HG03159 (cell line): Measurements from ENCODE around the gene SRR.
A peak's percentile ranks its signal among the peaks of the same experiment; 100 is the strongest.
"Not testable (repeated sequence)": the region's sequence is repeated elsewhere in the genome, so short reads cannot be mapped to it uniquely, and the experiment has no call there.

Experiments
- ATAC-seq: cut with Tn5 transposase; IDR thresholded peaks from one replicate; pipeline ENCODE4 v1.9.1; 2021; ENCODE audit warnings: mild to moderate bottlenecking, moderate library complexity; ENCODE audit not compliant: unreplicated experiment

SRR gene, protein sequence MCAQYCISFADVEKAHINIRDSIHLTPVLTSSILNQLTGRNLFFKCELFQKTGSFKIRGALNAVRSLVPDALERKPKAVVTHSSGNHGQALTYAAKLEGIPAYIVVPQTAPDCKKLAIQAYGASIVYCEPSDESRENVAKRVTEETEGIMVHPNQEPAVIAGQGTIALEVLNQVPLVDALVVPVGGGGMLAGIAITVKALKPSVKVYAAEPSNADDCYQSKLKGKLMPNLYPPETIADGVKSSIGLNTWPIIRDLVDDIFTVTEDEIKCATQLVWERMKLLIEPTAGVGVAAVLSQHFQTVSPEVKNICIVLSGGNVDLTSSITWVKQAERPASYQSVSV

DNA sequence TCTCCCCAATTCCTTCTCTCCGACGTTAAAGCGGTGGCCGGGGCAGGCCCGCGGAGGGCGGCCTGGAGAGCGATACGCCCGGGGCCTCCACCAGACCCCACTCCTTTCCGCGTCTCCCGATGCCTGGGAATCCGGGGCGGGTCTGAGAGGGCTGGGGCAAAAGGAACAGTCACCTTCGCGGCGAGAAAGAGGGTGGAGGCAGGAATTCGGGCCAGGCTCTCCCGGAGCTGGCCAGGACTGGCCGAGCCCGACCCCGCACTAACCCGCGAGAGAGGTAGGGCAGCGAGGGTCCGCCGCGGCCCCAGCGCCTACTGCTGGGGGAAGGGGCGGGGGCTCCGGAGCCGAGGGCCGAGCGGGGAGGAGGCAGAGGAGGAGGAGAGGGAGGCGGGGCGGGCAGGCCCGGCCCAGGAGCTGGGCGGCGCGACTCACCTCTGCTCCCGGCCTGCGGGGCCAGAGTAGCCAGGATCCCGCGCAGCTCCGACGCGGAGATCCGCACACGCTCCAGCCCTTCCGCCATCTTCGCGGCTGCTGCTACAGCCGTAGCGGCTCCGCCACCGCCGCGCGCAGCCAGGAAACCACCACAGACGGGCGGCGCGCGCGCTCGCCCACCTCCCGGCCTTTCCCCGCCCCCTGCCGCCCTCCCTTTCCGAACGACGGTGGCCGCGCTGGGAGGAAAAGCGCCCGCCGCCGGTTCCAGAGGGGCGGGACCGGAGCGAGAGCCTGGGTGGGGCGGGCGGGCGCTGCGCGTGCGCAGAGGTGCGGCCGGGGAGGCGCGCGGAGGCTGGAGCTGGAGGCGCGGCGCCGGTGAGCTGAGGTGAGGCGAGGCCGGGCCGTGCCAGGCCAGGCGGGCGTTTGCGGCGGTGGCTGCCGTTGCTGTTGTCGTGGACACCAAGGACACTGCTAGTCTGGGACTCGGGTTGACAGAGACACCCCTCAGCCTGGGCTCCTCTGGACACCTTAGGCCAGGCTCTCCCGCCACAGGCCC lies at the start of gene SRR, which contains the start of gene SMG6:
SRR (plus strand) TSS at position 747 of the 985 bp plus-strand sequence. CDS start 11,611 bp downstream, outside the sequence.
SMG6 (minus strand) TSS at position 582 of the 985 bp plus-strand sequence; CDS start at position 517, 65 bp downstream.
- ATAC-seq, result peak; percentile 80

DNA sequence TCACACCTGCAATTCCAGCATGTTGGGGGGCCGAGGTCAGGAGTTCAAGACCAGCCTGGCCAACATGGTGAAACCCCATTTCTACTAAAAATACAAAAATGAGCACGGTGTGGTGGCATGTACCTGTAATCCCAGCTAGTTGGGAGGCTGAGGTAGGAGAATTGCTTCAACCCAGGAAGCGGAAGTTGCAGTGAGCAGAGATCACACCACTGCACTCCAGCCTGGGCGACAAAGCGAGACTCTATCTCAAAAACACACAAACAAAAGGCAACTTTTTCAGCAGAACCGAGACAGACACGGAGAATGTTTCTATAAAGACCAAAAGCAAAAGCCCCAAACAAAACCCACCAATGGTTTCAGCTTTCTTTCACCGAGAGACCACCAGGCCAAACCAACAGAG lies 44.9 kb upstream of the SRR start:
- ATAC-seq, result not testable (repeated sequence)

DNA sequence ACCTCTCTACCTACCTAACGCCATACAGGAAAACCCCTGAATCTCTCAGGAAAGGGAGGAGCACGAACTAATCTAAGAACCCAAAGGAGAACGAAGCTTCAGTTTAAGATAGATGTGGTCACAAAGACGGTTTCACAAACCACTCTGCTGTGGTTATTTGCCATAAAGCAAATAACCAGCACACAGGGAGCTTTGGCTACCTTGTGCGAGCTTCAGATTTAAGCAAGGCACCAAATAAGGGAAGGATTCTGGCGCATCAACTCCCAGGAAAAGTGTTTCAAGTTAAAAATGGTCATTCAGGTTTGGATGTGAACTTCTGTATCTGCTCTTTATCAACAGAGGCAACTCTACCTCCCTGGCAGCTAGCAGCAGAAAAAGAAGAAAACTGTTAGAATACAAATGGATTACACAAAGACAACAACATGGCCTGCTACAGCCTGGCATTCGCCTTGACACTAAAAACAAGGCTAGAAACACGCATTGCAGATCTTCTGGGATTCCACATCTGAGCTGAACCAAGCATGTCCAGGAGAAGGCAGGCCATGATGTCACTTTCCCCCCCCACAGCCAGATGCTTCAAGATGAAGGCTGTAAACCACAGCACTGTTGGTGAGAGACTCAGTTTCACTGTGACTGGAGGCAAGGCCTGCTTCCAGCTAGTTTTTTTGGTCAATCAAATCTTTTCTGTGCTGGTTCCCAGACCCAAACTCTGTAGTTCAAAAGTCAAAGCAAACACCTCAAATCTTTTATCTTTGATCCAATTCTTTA lies 43.8 kb upstream of the SRR start:
- peak; percentile 69 for ATAC-seq

DNA sequence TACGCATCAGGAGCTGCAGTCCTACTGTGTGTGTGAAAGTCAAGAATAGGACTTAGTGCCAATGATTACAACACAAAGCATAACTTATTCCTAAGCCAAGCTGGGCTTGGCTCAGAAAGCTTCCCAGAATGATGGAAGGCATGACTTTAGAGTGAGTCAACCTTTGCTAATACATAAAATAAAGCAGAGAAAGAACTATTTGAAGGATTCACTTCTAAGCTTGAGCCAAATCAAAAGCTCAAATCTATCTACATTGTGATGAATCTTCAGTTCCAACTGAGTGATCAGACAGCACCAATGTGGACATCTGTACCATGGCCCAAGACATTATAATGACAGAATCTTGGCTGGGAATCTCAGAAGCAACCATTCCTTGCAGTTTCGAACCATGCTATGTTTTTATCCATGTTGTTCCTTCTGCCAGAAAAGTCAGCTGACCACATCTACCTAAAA lies 41.6 kb upstream of the SRR start:
- no peak for ATAC-seq

DNA sequence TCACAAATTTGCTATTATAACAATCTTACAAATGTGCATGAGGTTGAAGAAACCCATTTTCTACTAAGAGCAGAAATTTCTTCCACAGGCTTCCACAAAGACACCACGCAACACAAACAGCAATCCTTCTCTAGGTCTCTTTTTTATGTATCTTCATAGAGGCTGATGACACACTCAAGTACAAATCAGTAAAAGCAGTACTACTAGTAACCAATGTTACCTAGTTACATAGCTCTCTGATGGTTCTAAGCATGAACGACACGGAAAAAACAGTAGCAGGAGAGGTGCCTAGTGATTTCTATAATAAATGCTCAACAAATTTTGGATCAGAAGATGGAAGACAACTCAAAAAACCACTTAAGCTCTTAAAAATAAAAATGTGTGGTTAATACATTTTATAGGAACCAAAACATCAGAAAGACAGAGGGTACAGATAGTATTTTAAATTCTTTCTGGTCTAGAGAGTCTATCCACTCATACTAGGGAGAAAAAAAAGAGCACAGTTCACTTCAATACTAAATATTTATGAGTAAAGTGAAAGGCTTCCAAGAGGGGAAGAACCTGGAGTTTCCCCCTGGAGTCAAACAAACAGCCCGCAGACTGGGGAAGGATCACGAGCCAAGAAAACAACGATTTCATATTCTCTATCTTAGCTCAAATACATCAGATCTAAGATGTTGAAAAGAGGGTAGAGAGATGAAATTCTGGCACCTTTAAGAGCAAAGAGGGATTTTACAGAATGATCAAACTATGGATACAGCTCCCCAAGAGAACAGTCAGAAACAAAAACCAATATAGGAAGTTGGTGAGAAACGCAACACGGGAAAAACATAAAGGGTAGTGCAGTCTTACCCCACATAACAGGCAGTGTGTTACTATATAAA lies 40.3 kb upstream of the SRR start:
- no peak for ATAC-seq

DNA sequence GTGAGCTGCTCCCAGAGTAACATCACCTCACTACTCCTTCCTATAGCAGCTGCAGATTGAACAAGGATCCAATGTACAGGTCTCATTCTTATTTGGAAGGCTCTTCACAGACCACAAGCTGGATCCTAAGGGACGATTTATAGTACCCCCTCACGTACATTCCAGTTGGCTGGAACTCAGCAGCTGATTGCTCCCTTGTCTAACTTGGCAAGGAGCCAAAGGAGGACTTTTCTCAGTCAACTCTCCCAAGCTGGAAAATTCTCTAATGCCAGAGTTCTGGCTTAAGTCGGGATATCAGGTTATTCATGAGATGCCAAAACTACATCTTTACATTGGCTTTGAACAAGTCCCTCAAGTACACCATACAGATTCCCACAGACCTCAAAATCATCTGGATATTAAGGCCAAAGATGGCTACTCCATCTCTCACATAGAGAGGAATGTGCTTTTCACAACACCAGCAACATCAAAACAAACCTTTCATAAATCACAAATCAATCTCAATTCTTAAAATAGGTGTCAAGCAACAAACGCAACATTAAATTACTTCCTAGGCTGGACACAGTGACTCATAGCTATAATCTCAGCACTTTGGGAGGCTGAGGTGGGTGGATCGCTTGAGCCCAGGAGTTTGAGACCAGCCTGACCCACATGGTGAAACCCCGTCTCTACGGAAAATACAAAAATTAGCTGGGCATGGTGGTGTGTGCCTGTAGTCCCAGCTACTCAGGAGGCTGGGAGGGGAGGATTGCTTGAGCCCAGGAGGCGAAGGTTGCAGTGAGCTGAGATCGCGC lies 39.5 kb upstream of the SRR start:
- no peak for ATAC-seq

DNA sequence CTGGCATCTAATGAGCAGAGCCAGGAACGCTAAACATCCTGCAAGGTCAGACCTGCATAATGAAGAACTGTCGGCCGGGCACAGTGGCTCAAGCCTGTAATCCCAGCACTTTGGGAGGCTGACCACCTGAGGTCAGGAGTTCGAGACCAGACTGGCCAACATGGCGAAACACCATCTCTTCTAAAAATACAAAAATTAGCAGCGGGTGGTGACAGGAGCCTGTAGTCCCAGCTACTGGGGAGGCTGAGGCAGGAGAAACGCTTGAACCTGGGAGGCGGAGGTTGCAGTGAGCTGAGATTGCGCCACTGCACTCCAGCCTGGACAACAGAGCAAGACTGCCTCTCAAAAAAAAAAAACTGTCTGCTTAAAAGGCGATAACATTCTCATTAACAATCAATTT lies 38.6 kb upstream of the SRR start:
- ATAC-seq, result not testable (repeated sequence)

DNA sequence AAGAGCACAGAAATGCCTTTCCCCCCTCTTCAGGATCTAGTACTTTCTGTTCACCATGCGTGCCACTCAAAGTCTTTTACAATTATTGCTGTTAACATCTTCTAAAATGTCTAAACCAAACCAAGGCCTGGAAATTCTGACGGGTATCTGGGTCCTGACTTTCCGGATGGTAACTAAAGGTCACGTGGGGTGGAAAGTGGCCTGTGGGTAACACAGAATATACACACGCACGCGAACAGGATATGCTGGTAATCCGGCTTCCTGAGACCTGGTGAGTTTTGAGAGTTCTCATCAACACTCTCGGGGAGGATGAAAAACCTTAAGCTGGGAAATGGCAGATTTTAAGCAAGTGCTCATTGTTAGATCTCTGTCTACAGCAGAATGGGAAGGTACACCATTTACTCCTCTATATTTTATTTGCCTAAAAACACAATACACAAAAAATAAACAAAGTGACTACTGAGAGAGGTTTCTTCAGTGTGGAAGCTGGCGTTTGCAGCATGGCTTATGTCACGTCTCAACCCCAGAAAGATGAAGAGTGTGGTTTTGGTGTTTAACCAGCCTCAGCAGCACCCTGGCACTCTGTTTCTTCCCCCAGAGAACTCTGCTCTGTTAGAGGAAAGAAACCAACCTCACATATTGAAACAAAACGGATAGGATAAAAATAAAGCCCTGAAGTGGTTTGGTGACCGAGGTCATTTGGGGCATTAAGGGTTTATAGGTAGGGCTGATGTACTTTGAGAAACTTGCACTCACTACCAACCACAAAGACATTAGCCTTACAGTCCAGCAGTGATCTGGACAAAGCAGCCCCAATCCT lies 37.5 kb upstream of the SRR start:
- peak; percentile 65 for ATAC-seq

DNA sequence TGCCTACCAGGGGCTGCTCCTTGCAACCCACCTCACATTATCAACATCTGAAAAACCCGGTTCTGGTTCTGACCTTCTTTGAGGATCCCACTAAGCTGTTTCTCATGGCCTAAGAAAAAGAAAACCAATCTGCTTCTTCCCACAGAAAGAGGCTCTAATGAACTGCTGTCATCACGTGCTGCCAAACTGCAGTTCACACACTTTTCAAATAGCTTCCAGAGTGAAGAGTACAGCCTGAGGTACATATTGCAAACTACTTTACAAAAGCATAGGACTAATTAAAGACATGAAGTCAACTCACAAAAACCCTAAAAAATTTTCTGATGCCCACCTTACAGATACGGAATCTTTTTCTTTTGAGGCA lies 36.9 kb upstream of the SRR start:
- peak; percentile 25 for ATAC-seq

DNA sequence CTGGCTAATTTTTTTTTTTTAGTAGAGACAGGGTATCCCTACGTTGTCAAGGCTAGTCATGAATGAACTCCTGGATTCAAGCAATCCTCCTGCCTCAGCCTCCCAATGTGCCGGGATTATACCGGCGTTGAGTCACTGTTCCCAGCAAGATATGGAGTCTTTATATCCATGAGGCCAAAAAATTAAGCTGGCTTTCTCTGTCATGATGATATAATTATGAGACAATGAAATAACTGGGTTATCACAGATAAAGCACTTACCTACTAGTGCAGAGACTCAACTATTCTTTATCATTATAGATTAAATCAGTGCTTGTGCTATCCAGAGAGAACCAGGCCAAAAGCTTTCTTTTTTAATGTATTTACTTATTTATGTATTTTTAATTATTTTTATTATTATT lies 36.4 kb upstream of the SRR start:
- no peak for ATAC-seq

DNA sequence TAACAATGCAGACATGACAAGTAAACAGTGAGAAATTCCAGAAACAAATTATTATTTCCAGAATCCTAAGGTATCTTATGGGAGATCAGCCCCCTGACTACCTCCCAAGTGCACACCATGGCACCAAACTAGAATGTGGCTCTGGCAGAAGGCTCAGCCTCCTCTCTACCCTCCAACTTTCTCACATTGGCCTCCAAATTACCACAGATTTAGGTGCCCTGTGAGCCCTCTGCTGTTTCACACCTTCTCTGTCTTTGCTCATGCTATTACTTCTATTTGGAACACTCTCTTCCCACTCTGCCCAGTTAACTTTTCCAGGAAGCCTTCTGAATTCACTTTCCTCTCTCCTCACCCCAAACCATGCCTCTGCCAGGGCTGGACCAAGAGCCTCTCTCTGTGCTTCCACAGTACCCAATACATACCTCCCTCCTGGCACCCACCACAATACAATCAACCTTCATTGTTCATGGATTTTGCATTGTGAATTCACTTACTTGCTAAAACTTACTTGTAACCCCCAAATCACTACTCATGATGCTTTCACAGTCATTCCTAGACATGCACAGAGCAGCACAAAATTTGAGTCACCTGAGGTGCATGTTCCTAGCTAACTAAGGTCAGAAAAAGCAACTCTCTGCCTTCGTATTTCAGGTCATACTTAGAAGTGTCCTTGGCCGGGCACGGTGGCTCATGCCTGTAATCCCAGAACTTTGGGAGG lies 31.6 kb upstream of the SRR start:
- no peak for ATAC-seq

DNA sequence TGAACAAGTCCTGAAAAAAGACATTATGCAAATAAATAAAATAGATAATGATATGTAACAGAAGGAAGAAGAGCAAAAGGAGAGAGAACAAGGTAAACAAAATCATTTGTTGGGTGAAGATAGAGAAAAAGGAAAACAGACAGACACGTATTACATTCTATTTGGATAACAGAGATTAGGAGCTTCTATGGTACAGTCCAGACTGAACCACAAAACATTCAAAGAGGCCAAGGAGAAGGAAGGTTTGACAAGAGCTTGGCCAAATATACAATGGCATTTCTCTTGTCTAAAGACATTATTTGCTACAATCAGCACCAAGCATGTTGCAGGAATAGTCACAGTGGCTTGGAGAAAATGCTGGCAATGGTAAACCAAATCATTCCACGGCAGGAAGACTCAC lies 29.3 kb upstream of the SRR start:
- no peak for ATAC-seq

DNA sequence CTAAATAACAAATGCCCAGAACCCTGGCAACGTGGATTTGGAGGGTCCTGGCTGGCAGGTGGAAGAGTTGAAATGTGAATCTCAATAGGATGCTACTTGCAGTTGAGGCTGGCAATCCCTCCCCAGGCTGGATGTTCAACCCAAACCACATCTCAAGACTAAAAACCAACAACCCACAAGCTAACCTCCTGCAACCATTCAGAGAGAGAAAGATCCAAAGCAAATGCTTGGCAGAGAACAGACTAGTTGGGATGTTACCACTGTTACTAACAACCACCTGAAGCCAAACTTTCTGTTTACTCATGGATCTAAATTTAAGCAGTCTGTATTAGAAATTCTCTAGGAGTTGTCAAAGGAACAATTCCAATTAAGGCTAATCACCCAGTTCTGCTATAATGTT lies 28.0 kb upstream of the SRR start:
- no peak for ATAC-seq

DNA sequence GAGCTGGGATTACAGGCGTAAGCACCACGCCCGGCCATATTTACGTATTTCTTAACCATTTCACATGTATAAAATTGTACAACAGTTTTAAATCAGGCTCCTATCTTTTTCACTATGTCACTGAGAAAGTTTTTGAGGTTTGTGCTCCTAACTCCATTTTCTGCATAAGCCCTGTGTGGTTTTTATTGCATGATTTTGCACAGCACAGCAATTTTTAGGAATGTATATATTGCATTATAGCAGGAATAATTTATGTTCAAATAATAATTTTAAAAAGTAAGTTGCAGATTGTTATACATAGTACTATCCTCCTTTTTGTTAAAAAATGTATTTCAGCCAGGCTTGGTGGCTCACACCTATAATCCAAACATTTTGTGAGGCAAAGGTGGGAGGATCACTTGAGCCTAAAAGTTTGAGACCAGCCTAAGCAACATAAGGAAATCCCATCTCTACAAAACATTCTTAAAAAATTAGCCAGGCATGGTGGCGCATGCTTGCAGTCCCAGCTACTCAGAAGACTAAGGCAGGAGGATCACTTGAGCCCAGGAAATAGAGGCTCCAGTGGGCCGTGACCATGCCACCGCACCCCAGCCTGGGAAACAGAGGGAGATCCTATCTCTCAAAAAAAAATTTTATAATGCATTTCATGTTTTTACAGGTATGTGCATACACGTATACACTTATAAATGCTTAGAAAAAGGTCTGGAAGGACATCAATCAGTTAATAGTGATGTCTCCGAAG lies 26.1 kb upstream of the SRR start:
- no peak for ATAC-seq

DNA sequence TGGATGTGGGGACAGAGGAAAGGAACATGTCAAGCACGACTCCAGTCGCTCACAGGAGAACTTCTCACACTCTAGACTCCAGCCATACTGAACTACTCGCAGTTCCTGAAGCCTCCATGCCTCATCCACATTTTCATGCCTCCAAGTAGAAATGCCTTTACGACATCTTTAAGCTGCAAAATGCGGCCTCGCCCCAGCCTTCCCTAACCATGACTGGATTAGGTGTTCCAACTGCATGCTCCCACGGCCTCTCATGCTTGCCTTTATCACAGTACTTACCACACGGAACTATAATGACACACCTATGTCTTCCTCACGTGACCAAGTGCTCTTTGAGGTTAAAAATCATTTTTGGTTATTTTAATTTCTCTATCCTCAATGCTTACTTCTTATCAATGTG lies 24.0 kb upstream of the SRR start:
- no peak for ATAC-seq

DNA sequence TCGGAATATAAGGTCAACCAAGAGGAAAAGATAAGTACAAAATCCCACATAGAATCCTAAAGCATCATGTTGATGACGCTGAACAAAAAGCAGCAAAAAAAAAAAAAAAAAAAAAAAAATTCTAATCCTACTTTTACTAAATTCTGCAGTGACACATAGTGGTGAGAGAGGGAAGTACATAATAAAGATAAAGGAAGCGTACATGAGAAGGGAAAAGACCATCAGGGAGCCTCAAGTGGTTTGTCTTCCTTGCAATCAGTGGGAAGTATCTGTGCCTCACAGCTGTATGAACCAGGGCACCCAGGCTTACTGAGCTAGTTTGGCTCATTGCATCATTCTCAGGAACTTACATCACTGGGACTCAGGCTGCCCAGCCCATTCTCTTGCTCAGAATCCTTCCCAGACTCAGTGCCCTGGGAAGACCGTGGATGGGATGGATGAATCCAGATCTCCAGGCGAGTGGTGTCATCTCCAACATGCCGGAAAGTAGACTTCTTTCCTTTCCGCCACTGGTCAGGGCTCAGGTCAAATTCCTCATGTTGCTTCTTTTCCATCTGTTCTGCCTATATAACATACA lies 21.4 kb upstream of the SRR start:
- ATAC-seq, result no peak

DNA sequence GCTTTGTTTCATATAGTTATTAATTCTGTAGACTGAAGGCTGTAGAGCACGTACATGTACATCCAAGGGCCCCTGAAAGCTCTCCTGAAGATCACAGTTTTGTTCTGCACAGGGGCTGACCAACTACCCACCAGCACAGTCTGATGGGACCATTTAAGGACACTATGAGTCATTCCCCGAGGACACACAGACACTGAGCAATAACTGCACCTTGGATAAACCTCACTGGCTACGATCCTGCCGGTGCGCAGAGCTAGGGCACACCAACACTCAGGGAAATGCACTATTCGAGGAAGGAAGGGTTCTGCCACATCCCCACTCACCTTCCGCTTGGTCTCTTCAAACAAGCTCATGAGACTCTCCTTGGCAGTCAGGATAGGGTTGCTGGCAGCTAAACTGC lies 20.4 kb upstream of the SRR start:
- no peak for ATAC-seq
